NCI-H2171 treated with DMSO at 0.1 percent for 48 hours (cell line): ENCODE results near the gene MED27.

ENCODE experiments used
- DNase-seq: peaks from one replicate; lab custom pipeline; 2025; lab: John Stamatoyannopoulos, UW

The MED27 gene

GRCh38 chr9:131965103-131965502, 114.6 kb downstream of the MED27 start:
- no peak for DNase-seq

- no peak for DNase-seq
Observed at GRCh38 chr9:131963072-131964030, 116.3 kb downstream of the MED27 start.

GRCh38 chr9:131961496-131961880, 118.2 kb downstream of the MED27 start:
- no peak for DNase-seq

GRCh38 chr9:131960851-131961495, 118.7 kb downstream of the MED27 start:
- DNase-seq, result no peak

- DNase-seq, result peak; percentile 76
Observed at GRCh38 chr9:131960311-131960710, 119.4 kb downstream of the MED27 start.

- DNase-seq, result peak; percentile 97
Observed at GRCh38 chr9:131959887-131960286, 119.8 kb downstream of the MED27 start.

GRCh38 chr9:131959056-131959455, 120.6 kb downstream of the MED27 start:
- DNase-seq, result no peak

- peak; percentile 41 for DNase-seq
Observed at GRCh38 chr9:131954299-131954698, 125.4 kb downstream of the MED27 start.

- DNase-seq, result no peak
Observed at GRCh38 chr9:131951905-131952304, 127.8 kb downstream of the MED27 start.

GRCh38 chr9:131951155-131951554, 128.5 kb downstream of the MED27 start:
- DNase-seq, result no peak

- DNase-seq, result no peak
Observed at GRCh38 chr9:131950487-131950886, 129.2 kb downstream of the MED27 start.

- DNase-seq, result no peak
Observed at GRCh38 chr9:131946180-131946579, 133.5 kb downstream of the MED27 start.

- DNase-seq, result peak; percentile 100
Observed at GRCh38 chr9:131943351-131943841, 136.3 kb downstream of the MED27 start.

- no peak for DNase-seq
Observed at GRCh38 chr9:131942146-131942720, 137.4 kb downstream of the MED27 start.

GRCh38 chr9:131937451-131937850, 142.2 kb downstream of the MED27 start:
- DNase-seq, result peak; percentile 98

GRCh38 chr9:131936929-131937328, 142.7 kb downstream of the MED27 start:
- DNase-seq, result peak; percentile 72

GRCh38 chr9:131934673-131935072, 145.0 kb downstream of the MED27 start:
- no peak for DNase-seq

- no peak for DNase-seq
Observed at GRCh38 chr9:131927091-131927490, 152.6 kb downstream of the MED27 start.

GRCh38 chr9:131926360-131926922, 153.2 kb downstream of the MED27 start:
- DNase-seq, result no peak

- DNase-seq, result no peak
Observed at GRCh38 chr9:131925677-131926177, 153.9 kb downstream of the MED27 start.

GRCh38 chr9:131923766-131924165, 155.9 kb downstream of the MED27 start:
- DNase-seq, result no peak

- no peak for DNase-seq
Observed at GRCh38 chr9:131923132-131923671, 156.5 kb downstream of the MED27 start.
